BE2C (cell line): ENCODE measurements around the gene KCNAB2.

Experiments
- DNase-seq: peaks from one replicate; pipeline ENCODE4 v3.0.0-alpha.2; 2020
- H3K27me3 ChIP-seq: fragments of 250-450 bp; sonication (Bioruptor Pico); 2 replicates; pipeline ENCODE4 v1.5.1; 2020; ENCODE audit warnings: mild to moderate bottlenecking
- H3K36me3 ChIP-seq: fragments of 250-450 bp; sonication (Bioruptor Pico); 2 replicates; pipeline ENCODE4 v1.5.1; 2020; ENCODE audit warnings: mild to moderate bottlenecking
- H3K4me1 ChIP-seq: fragments of 250-450 bp; sonication (Bioruptor Pico); 2 replicates; pipeline ENCODE4 v1.5.1; 2020
- H3K4me3 ChIP-seq: 2 replicates; pipeline ENCODE4 v1.5.1; 2011; ENCODE audit warnings: low read depth, low read length
- H3K9me3 ChIP-seq: fragments of 250-450 bp; sonication (Bioruptor Pico); 2 replicates; pipeline ENCODE4 v1.5.1; 2020
- CTCF ChIP-seq: IDR thresholded peaks from 2 replicates; pipeline ENCODE4 v1.5.1; 2012; ENCODE audit warnings: mild to moderate bottlenecking, low read depth, low read length

Gene KCNAB2

GRCh38 chr1:6145864-6146410 is 100.2 kb downstream of the KCNAB2 start:
- TF ChIP-seq CTCF, result no peak
- H3K27me3 ChIP-seq, result no peaks in the 10 kb centered on the region
- no peaks in the 10 kb centered on the region for H3K36me3 ChIP-seq
- no peaks in the 10 kb centered on the region for H3K9me3 ChIP-seq
- H3K4me1 ChIP-seq, result no peaks in the 10 kb centered on the region
- no peak for DNase-seq
- no peak overlapping the region for H3K4me3 ChIP-seq

- peak; percentile 84 for DNase-seq
- TF ChIP-seq CTCF, result no peak
- H3K4me1 ChIP-seq, result no peaks in the 10 kb centered on the region
- H3K36me3 ChIP-seq, result no peaks in the 10 kb centered on the region
- no peaks in the 10 kb centered on the region for H3K27me3 ChIP-seq
- peak overlapping the region; percentile 44 for H3K4me3 ChIP-seq
- no peaks in the 10 kb centered on the region for H3K9me3 ChIP-seq
Observed at GRCh38 chr1:6148497-6149241, 103.0 kb downstream of the KCNAB2 start.

- no peaks in the 10 kb centered on the region for H3K4me1 ChIP-seq
- no peak overlapping the region for H3K4me3 ChIP-seq
- H3K9me3 ChIP-seq, result no peaks in the 10 kb centered on the region
- no peaks in the 10 kb centered on the region for H3K27me3 ChIP-seq
- DNase-seq, result no peak
- TF ChIP-seq CTCF, result no peak
- H3K36me3 ChIP-seq, result no peaks in the 10 kb centered on the region
Observed at GRCh38 chr1:6149597-6149996, 103.9 kb downstream of the KCNAB2 start.

- no peak for DNase-seq
- no peaks in the 10 kb centered on the region for H3K4me1 ChIP-seq
- H3K27me3 ChIP-seq, result no peaks in the 10 kb centered on the region
- TF ChIP-seq CTCF, result no peak
- H3K36me3 ChIP-seq, result no peaks in the 10 kb centered on the region
- no peaks in the 10 kb centered on the region for H3K9me3 ChIP-seq
- no peak overlapping the region for H3K4me3 ChIP-seq
Observed at GRCh38 chr1:6150006-6150938, 104.6 kb downstream of the KCNAB2 start.
